Stimulated activated naive CD4-positive, alpha-beta T cell (primary cell): ENCODE results near the gene SNU13.
A peak's percentile ranks its signal among the peaks of the same experiment; 100 is the strongest.
"Not testable (repeated sequence)": the region's sequence is repeated elsewhere in the genome, so short reads cannot be mapped to it uniquely, and the experiment has no call there.

Experiments
- DNase-seq, 6 experiments: peaks; one replicate each; lab custom pipeline; 2025; lab: John Stamatoyannopoulos, UW

The SNU13 gene

DNA sequence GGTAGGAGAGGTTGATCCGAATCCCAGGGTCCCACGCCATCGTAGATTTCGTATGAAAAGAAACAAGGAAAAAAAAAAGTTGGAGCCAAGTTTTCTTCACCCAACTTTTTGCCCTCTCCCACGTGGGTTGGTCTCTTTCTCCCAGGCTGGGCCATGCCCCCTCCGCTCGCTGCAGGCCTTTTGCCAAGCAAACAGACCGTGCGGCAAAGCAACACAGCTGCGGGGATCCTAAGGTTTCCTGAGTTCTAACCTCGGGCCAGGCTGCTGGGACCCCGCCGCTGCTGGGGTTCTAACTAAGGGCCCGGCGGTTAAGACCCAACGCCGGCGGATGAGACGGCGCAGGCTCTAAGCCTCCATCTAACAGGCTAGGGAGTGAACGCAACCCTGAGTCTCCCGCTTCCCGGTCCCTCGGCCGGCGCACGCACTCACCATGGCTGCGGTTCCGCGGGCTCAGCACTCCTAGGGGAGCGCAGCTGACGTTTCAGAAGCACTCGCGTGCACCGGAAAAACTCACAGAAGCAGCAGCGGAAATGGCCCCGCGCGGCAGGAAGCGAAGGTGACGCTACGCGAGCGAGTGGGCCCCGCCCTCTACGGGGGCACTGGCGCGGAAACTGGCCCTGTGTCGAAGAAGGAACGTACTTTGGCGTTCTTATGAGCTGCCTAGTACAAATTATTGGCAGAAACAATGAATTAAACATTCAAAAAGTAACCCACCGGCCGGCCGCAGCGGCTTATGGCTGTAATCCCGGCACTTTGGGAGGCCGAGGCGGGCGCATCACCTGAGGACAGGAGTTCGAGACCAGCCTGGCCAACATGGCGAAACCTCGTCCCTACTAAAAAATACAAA lies at the start of gene SNU13:
SNU13 (minus strand) TSS at position 503 of the 847 bp plus-strand sequence; CDS start at position 432, 71 bp downstream.
- DNase-seq = peak; percentile 82 to 92 (median 90)

DNA sequence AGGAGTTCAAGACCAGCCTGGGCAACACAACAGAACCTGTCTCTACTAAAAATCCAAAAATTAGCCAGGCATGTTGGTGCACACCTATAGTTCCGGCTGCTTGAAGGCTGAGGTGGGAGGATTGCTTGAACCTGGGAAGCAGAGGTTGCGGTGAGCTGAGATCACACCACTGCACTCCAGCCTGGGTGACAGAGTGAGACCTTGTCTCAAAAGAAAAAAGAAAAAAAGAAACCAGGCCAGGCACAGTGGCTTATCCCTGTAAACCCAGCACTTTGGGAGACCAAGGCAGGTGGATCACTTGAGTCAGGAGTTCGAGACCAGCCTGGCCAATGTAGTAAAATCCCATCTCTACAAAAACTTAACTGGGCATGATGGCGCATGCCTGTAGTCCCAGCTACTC lies 44.6 kb upstream of the SNU13 start:
- not testable (repeated sequence) for DNase-seq

DNA sequence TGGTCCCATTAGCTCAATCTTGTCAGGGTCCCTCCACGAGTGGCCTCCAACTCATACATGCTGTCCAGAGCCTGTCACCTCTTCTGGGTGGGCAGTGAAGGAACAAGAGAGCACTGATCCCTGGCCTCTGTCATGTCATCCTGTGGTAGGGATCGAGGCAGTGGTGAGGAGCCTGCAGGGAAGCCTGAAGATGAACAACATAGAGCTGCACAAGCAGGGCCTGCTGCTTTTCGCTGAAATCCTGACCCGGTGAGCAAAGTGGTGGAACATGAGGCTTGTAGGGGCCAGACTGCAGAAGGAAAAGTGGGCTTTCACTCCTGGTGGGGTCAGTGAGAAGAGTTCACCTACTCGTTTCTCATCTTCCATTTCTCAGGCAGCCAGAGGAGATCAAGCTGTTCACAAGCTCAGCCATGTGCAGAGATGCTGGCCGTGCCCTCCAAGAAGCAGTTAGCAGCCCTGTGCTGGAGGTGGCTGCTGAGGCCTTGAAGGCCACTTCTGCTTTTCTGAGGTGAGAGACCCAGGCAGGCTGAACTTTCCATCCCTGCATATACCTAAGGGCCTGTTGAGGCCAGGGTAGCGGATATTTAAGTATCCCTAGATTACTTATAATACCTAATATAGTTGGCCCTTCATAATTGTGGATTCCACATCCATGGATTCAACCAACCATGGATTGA lies 43.6 kb upstream of the SNU13 start:
- DNase-seq = no peak

DNA sequence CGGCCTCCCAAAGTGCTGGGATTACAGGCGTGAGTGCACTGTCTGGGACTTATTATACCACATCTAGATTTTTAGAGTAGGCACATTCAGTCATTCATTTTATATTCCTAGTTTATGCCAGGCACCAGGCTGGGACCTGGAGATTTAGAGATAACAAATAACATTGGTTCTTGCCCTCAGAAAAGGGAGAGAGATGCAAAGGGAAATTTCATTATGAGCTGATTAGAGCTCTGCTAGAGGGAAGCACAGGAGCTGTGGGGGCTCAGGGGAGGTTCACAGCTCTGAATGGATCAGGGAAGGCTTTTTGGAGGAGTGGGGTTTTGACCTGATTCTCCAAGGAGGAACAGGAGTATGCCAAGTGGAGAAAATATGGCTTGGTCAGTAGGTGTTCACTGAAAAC lies 42.9 kb upstream of the SNU13 start:
- no peak for DNase-seq

DNA sequence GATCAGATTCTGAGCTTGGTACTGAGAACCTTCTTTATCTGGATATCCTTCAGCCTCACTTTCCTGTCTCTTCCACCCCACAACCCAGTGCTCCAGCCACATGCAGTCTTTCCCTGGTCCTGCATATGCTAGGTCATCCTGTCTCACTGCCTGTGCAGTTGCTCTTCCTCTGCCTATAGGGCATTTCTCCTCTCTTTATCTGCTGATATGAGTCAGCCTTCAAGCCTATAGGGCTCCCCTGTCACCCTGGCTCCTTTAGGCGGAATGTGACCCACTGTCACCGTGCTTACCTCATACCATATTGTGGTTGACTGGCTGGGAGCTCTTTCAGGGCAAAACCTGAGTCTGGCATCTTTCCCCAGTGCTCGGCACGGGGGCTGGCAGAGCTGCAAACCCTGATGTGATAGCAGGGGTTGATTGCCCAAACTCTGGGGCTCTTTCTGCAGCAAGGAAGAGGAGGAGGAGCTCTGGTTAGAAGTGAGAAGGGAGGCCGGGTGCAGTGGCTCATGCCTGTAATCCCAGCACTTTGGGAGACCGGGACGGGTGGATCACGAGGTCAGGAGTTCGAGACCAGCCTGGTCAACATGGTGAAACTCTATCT lies 36.9 kb upstream of the SNU13 start:
- DNase-seq = no peak

DNA sequence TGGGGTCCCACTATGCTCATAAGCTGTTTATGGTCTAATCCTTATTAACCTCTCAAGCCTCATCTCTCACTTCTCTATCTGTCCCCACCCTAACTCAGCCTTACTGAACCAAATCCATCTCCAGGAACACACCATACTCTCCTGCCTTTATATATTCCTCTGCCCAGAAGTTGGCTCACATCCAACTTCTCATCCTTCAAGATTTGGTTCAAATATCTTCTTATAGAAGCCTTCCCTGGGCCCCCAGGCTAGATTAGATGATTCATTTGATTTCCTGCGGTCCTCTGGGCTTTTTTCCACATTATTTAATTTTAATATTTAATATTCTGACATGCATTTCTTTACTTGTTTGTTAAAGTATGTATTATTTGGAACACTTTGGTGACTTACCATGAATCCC lies 33.8 kb upstream of the SNU13 start:
- DNase-seq = no peak

DNA sequence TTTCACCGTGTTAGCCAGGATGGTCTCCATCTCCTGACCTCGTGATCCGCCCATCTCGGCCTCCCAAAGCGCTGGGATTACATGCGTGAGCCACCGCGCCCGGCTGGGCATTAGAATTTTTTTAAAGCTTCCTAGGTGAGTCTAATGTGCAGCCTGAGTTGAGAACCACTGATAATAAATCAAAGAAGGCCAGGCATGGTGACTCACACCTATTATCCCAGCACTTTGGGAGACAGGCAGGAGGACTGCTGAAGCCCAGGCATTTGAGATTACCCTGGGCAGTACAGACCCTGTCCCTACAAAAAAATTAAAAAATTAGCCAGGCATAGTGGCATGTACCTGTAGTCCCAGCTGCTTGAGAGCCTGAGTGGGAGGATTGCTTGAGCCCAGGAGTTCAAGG lies 24.3 kb upstream of the SNU13 start:
- DNase-seq = no peak

DNA sequence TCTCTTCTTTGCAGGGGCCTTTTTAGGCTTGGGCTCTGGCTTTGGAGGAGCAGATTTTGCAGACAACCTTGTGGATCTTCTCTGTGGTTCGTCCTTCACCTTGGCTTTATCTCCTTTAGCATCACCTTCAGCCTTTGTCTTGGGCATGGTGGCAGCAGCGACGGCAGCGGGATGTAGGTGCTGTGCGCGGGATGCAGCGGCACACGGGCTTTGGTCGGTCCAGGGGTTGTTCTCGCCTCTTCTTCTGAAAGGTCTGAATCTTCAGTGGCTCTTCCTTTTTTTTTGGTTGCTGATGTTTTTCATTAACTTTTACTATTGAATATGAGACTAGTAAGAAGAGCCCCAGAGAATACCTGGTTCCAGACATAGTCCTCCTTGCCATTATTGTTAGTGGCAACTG lies 20.7 kb upstream of the SNU13 start:
- DNase-seq = no peak

DNA sequence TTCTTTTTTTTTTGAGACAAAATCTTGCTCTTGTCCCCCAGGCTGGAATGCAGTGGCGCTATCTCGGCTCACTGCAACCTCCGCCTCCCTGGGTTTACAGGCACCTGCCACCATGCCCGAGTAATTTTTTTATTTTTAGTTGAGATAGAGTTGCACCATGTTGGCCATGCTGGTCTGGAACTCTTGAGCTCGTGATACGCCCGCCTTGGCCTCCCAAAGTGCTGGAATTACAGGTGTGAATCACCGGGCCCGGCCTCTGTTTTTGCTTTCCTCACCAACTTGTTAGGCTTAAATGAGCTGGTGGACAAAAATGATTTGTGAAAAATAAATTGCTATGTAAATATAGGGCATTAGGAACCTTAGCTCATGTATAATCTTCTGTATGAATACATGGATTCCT lies 14.1 kb upstream of the SNU13 start:
- DNase-seq = no peak

DNA sequence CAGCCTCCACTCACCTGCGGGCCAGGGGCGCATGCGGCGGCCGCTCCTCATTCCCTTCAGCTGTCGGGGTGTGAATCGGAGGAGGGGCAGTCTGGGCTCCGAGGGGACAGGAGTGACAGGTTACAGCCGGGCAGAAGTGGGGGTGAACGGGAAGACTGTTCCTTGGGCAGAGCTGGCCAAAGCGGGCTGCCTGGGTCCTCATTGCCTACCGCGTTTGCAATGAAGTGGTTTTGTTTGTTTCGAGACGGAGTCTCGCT lies 11.4 kb upstream of the SNU13 start:
- no peak for DNase-seq

DNA sequence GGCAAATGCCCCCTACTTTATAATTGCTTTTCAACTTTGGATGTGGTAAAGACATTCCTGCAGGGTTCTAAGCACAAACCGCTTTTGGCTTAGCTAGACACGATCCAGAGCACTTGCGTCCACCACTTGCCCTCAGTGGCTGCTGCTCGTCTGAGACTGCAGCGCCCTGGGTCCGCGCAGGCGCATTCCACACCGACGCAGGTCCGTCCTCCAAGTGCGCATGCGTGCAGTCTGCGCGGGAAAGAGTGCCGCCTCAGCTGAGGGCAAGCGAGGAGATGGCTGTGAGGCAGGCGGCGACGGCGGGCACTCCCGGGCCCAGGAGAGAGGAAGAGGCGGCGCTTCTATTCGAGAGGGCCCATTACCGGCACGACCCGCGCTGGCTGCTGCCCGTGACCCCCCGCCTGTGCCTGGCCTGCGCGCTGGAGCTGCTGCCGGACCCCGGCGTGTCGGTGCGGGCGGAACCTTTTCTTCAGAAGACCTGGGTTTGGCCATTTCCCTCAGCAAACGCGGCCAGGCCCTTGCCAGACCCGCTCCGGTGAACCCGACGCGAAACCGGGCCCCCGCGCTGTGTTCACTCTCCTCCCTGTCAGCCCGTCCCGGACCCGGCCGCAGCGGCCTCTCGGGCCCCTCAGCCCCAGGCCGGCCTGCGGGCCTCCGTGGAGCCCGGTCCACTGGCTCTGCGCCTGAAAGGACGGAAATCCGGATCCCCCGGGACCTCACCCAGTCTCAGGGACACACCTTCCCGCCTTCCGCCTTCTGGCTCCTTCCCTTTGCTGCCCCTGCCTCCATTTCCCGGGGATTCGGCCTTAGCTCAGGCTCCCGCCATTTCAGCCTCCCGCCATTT lies 10.8 kb upstream of the SNU13 start, which contains the start of gene MEI1:
MEI1 (plus strand) TSS at position 240 of the 844 bp plus-strand sequence; CDS start at position 276, 36 bp downstream.
- peak; percentile 75 to 91 (median 89) for DNase-seq

DNA sequence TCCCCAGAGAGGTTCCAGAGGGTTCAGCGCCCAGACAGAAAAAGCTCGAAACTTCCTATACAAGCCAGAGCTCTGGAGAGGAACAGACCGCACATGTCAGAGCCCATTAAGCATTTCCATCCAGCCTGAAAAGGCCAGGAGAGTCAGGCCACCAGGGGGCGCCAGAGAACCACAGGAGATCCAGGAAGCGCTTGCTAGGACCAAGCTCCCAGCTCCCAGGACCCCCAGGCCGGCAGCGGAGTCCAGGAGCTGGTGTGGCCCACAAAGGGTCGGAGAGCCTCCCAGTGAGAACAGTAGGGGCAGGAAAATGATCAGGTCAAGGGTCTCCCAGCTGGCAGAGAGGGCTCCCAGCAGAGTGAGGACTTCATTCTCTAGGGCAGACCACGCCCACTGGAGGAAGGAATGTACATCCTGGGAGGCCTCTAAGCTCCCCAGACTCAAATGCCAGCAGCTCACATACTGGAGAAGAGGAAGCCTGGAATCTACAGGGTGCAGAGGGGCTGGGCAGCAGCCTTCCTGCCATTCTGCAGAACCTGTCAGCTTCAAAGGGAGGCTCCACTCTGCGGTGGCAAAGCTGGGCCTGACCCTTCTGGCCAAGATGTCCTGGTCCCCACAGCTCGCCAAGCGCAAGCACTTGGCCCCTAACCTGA lies 8.6 kb upstream of the SNU13 start:
- peak; percentile 68 to 91 (median 84) for DNase-seq

DNA sequence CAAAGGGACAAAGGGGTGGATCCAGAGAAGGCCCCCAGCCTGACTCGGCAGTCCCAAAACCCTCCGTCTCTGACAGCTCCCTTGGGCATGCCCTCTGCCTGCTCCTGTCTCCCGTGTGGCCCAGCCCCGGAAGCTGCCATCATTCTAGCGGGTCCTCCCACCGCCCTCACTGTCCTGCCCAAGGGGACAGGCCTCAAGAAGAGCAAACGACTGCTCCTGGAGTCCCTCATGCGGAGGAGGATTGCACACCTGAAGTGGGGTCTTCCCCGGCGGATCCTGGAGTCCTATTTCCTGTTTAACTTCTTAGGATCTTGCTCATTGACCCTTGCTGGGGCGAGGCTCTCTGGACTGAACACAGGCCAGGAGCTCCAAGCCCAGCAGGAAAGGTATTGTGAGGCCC lies 8.0 kb upstream of the SNU13 start:
- DNase-seq = no peak

DNA sequence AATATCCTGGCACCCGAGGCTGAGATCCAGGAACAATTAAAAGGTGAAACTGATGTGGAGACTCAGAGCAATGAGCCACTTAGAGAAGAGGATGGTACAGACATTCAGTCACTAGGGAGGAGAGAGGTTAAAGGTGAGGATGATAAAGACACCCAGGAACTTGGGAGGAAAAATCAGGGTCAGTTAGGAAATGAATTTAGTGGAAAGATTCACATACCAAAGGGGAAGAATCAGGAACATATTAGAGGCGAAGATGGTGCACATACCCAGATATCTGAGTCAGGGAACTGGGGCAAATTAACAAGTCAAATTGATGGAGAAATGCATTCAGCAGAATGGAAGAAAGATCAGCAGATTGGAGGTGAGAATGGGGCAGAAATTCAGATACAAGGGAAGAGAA lies 6.5 kb upstream of the SNU13 start:
- DNase-seq = no peak

DNA sequence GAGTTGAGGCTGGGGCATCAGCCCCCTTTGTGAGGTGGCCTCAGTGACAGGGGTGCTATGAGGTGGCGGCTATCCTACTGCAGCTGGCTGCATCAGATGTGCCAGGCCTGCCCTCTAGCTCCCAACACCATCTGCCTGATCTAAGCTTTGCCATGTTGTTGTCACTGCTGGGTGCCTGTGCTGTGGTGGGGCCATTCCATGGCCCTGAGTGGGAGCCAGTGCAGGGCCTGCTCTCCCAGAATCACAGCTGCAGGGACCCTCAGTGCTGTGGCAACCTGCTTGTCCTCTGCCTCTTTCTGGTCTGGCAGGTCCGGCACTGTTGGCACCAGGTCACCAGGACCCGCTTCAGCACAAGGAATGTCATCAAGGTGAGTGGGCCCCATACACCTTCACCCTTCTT lies 1.8 kb upstream of the SNU13 start:
- no peak for DNase-seq

DNA sequence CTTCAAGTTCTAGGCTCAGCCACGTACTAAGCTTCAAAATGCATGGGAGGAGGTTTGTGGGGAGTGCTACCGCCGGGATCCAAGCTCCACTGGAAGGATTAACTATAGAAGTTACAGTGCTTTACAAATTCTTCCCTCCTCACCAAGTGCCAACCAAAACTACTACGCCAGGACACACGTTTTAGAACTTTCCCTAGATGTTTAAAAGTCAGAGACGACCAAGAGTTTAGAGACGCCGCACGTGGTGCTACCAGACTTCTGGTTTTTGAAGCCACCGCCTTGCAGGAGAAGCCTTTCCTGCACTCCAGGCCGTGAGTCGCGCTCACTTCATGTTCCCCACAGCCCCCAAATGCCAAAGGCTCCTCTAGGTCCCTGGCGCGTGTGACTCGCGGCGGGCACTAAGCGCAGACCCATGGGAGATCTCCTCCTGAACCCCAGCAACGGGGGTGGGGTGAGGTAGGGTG lies 734 bp downstream of the SNU13 start:
- peak in 3 of 6 experiments; percentile 4 to 33 (median 24) for DNase-seq

DNA sequence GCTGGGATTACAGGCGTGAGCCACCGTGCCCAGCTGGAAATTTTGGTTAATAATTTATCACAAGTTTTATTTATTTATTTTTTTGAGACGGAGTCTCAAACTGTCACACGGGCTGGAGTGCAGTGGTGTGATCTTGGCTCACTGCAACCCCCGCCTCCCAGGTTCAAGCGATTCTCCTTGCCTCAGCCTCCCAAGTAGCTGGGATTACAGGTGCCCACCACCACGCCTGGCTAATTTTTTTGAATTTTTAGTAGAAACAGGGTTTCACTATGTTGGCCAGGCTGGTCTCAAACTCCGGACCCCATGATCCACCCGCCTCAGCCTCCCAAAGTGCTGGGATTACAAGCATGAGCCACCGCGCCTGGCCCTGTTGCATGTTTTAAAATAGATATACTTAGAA lies 1.8 kb downstream of the SNU13 start:
- DNase-seq = not testable (repeated sequence)

DNA sequence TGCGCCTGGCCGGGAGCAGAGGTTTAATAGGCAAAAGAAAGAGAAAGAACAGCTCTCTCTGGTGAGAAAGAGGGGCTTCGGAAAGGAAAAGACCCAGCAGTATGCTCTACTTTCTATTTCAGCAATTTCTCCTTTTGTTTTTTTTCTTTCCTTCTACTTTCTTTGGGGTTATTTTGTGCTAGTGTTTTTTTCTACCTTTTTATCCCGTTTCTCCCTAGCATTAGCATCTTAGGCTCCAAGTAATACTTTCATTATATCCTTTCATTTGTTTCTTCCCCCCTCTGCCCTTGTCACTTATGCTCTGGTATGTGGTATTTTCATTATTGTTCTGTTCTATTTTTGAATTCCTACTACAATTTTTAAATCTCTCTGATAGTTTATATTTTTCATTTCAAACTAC lies 4.5 kb downstream of the SNU13 start:
- no peak for DNase-seq

DNA sequence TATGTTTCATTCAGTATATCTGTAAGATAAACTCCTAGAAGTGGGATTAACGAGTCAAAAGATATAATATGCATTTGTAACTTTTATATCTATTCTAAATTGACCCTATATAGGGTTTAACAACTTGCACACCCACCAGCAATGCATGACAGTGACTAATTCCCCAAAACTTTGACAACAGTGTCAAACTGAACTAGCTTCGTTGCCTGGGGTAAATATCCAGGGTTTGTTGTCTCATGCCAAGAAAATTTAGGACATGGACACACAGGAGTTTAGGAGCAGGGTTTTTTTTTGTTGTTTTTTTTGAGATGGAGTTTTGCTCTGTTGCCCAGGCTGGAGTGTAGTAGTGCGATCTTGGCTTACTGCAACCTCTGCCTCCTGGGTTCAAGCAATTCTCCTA lies 5.1 kb downstream of the SNU13 start:
- no peak for DNase-seq

DNA sequence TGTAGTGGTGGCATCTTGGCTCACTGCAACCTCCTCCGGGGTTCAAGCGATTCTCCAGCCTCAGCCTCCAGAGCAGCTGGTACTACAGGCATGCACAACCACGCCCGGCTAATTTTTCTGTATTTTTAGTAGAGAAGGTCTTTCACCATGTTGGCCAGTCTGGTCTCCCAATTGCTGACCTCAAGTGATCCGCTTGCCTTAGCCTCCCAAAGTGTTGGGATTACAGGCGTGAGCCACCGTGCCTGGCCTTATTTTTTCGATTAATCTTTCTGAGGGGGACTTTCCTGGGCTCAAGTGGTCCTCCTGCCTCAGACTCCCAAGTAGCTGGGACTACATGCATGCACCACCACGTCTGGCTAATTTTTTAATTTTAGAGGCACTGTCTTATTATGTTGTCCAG lies 5.6 kb downstream of the SNU13 start:
- DNase-seq = no peak

DNA sequence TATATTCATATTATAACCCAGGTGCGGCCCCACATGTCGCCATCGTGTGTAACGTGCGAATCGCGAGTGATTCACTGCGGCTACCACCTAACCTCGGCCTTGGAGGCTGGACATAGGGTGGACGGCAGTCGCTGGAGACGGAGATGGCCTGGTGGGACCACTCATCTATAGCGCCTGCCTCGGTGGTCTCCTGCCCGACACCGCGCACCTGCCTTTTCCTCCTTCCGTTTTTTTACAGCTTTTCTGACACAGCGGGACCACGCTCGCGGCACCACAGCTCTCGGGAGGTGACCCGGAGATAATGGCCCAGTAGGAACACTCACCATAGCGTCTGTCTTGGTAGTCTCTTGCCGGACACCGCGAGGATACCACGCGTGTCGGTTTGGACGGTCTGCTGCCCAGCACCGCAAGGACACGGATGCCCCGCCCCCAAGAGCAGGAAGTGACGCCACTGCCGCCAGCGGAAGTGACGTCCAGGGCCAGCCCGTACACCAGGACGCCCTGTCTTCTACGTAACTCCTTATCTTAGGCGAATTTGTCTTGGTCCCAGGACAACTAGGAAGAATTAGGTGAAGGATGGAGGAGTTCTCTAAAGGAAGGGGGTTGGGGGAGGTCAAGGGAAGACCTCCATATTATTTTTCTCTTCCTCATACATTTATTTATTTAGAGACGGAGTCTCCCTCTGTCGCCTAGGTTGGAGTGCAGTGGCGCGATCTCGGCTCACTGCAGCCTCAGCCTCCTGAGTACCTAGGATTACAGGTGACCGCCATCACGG lies 6.4 kb downstream of the SNU13 start:
- DNase-seq = peak; percentile 71 to 87 (median 81)
